HS-5 (cell line): ENCODE results near the gene BGLAP.

Experiments used
- DNase-seq: peaks from one replicate; pipeline ENCODE4 v3.0.0-alpha.2; 2012; ENCODE audit warnings: low read depth

Gene BGLAP

DNA sequence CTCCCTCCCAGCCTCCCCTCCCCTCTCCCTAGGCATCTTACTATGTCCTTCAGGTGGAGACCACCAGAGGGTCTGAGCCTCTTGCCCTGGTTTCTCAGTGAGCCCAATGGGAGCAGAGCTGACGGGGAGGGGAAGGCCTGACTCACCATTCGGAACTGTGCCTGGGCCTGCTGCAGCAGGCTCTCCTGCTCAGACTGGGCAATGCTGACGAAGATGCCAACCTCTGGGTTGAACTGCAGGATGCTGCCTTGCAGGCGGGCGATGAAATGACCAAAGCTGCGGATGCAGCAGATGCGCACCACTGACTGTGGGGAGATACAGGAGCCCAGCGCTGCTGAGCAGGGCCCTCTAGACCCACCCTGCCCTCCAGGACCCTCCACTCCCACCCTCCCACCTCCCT, 16.9 kb downstream of the BGLAP start:
- no peak for DNase-seq

DNA sequence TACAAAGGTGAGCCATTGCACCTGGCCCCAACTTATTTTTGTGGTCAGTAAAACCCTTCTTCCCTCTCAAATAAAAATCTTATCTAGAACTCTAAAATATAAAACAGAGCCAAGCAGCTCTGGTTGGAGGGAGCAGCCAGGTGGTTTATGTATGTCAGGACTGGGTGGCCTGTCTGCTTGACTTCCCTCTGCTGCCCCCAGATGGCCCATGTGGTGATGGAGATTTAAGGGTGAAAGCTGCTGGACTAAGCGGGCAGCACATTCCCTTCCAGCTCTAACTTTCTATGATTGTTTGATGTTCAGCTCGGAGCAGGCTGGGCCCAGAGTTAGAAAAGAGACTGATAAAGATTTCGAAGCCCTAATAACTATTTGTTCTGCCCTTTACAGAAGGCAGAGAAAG, 17.8 kb downstream of the BGLAP start:
- no peak for DNase-seq

DNA sequence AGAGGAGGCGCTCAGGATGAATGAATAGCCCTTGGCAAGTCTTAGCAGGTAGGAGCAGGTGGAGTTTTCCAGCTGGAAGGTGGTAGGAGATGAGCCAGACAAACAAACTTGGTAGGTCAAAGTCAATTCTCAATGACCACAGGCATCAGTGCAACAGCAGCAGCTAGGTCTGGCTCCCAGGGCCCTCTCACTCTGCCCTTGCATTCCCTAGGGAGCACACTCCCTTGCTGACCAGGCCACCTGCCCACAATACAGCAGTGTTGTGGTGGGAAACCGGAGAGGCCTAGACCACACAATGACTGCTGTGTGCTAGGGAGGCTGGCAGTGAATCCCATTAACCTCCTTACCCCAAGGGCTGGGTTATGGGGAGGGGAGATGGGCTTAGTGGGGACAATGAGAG, 18.9 kb downstream of the BGLAP start:
- DNase-seq: no peak

DNA sequence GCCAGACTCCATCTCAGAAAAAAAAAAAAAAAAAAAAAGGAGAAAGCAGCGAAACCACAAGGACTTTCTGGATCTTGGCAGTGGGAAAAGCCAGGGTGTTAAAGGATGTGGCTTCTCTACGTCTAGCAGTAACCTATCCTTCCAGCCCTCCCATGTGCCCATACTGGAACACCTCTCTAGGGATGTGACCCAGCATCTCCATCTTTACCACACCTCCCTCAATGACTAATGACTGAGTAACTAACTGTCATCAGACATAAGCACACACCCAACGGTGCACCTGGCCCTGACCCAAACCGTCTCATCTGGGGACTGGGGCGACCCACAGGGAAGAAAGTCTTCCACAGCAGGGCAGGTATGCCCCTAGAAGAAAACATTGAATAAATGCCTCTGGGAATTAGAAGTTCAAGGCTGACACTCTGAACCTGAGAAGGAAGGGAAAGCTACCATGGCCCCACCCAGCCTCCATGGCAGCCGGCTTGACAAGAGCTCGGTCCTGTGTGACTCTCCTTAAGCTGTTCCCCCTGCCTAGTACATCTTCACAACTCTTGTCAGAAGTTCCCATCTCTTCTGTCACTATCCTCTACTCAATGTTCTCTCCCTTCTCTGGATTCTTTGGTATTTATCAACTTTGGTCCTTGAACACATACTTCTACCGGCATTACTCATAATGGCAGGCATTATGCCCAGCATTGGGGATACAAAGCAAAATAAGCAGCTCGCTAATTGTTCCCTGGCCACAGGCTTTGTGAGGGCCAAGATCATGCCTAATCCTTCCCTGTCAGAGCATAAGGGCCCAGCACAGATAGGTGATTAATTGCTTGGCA, 20.7 kb downstream of the BGLAP start:
- DNase-seq: peak; percentile 83

DNA sequence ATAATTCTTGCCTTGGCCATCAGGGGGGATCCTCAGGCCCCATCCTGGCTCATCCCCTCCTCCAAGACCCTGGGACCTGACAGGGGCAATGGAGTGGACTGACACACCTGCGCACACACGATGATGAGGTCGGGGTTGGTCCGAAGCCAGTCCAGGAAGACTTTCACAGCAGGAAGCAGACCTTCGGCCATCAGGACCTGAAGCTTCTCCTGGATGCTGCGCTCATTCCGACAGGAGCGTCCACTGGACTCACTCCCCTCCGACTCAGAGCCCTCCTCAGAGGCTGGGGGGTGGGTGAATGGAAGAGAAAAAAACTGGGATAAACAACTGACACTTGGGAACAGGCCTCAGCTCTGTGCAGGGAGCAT, 21.3 kb downstream of the BGLAP start:
- no peak for DNase-seq

DNA sequence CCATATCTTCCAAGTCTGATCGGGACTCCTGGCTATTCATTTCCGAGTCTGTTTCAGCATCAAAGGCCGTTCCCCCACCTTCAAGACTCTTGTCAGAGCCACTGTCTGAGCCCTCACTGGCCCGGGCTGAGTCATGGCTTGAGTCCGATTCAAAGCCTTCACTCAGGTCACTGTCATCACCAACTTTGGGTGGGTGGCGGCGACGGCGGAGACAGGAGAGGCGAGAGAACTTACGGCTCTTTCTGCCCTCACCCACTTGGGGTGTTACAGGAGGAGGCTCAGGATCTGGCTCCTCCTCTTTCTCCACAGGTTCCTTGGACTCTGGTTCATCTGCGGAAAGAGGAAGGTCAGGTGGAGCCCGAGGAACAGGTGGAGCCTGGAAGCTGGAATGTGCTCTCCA, 24.1 kb downstream of the BGLAP start:
- DNase-seq: no peak

DNA sequence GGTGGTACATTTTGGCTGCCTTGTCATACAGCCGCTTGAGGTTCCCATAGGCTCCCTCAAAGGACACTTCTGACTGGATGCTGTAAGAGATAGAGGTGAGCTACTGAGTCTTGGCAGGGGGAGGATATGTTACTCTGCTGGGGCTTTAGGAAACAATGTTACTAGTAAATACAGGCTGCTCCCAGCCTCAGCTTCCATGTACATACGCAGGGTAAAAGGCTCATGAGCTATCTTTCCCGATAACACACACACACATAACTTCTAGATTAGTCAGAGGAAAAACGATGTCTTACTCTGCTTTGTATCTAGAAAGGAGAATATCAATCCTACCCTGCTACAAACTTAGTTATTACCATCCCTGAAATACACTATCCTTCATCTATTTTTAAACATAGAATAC, 26.4 kb downstream of the BGLAP start:
- no peak for DNase-seq

DNA sequence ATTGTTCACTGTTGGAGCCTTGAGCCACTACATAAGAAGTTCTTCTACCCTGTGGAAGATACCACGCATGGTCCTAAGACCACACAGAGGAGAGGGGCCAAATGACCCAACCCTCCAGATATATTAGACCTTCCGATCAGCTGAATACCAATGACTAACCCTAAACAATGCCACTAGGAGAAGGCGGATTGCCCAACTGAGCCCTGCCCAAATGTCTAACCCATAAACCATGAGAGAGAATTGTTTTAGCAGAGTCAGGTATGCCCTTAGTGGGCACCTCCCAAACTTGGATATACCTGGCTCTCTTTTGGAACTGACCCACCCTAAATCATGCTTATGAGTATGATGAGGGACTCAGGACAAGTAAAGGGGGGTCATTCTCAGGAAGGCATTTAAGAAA, 28.3 kb downstream of the BGLAP start:
- no peak for DNase-seq

DNA sequence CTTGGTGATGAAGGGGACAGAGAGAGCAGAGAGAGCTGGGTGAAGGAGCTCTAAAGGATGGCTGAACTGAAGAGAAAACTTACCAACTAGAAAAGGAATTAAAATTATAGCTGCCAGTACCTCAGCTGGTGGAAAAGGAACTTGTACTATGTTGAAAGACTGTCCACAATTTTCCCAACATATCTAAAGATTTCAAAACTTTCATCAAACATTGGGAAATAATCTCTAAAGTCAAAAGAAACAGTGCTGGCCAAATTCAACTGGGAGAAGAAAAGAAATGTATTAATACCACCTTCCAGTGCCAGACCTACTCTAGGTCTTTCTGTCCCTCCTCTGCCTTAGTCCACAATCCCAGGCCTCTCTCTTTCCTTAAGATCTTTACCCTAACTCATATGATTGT, 34.5 kb downstream of the BGLAP start:
- no peak for DNase-seq

DNA sequence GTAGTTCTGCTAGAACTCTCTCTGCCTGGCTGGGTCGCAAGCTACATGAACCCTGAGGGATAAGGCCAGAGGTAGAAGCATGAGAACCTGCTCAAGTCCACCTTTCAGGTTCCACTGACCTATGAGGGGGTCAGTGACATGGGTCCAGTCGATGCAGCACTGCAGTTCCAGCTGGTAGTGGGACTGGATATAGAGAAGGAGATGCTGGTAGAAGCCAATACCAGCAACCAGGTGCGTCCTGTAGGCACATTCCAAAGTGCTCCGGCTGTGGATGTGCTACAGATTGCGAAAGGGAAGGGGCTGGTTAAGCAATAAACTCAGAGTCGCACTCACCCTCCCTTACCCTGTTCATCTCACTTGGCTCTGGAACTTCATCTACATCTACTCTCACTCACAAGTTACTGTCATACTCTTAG, 35.0 kb downstream of the BGLAP start:
- DNase-seq: no peak

DNA sequence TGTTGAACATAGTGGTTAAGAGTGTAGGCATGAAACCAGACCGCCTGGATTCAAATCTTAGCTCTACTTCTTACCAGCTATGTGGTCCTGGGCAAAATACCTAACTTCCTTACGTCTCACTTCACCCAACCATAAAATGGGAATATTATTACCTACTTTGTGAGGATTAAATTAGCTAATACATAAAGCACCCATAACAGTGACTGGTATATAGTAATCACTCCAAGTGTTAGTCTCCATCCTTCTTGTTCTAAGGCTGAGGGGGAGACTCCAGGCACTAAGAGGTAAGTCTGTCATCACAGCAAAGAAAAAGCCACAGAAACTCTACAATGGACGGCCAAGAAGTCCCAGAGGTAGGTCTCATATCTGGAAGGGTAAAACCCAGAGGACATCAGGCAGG, 37.9 kb downstream of the BGLAP start:
- DNase-seq: no peak

DNA sequence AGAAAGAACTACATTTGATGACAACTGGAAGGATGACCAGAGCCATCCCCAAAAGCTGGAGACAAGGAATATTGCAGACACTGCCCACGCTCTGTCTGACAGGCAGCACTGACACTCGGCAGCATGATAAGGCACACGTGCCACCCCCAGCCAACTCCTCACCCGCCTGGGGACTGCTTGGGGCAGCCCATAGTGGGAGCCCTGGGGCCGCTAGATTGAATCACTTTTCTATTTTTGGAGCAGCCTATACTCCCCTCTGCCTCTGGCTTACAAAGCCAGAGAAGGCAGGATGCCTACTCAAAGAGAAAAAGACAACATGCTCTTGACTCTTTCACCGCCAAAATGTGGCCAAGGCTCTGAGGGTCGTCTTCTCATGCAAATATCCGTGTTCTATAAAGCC, 39.3 kb downstream of the BGLAP start:
- DNase-seq: no peak

DNA sequence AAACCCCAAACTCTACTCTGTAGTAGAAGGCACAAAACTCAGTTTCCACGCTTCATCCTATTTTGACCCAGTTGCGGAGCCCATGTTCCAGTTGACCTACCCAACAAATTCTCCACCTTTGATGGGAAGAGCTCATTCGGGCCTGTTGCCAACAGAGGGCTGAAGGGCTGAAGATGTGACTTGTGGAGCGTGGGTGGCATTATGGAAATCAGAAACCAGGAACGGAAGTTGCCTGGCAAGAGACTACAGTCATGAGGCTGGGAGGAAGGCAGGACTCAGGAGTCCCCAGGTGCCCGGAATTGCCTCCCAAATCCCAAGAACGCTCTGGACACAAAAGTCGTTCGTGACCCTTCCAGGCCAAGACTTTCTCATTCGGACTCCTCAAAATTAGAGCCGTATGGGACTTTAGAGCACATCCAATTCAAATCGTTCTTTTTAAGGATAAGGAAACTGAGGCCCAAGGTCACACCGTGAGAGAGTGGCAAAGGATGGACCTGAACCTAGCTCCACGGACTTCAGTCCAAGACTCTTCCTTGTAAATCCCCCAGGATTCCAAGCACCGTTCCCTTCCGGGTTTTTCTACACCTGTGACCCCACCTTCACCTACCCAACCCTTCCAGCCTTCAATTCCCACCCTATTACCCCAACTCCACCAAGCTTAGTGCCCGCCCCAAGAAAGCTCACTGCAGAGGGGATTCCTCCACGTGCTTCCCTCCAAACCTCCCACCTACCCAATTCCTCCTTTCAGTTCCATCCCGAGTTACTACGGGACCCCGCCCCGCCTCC, 39.9 kb downstream of the BGLAP start:
- no peak for DNase-seq

DNA sequence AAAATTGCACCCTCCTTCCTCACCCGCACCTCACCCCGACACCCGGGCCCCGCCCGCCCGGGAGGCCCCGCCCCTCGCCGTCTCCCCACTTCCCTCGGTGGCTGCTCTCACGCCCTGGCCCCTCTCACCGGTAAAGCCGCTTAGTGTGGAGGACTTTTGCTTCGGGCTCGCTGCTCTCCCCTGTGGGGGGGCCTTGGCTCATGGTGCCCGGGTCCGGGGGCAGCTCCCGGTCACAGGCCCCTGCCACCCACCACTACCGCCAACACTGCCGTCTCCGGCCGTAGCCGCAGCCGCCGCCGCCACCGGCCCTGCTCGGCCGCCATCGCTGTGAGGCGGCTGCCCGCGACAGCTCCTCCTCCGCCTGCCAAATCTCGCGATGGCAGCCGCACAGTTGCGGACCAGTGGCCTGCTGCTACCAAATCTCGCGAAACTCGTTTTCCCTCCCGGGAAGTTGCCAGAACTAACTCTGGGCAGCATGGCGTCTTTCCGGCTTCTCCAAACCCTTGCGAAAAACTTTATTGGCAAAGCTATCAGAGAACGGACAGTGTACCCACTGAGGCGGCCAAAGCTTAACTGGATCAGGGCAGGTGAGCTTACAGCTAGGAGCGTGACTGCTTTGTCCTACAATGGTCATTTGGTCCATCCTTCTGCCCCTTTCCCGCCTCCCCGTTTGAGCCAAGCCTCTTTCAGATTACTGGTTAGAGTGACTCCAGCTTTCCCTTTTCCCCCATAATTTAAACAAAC, 40.7 kb downstream of the BGLAP start, which contains the start of gene SMG5:
Gene SMG5, minus strand, starts transcription at position 347 of the 744 bp plus-strand sequence. Its CDS starts 145 bp downstream, at position 202.
- peak; percentile 96 for DNase-seq

DNA sequence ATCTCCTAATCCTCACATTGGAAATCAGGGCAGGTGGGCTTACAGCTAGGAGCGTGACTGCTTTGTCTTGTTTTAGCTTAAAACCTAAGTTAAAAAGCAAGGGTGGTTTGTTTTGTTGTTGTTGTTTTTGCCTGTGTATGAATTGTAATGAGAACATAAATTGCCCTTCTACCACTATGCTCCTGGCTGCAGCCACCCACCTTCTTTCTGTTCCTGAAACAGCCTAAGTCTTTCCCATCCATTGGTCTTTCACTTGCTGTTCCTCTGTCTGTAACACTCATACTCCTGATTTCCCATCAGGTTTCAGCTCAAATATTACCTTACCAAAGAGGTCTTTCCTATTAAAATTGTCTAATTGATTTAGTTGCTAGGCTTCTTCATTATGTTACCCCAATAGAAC, 41.5 kb downstream of the BGLAP start:
- DNase-seq: no peak

DNA sequence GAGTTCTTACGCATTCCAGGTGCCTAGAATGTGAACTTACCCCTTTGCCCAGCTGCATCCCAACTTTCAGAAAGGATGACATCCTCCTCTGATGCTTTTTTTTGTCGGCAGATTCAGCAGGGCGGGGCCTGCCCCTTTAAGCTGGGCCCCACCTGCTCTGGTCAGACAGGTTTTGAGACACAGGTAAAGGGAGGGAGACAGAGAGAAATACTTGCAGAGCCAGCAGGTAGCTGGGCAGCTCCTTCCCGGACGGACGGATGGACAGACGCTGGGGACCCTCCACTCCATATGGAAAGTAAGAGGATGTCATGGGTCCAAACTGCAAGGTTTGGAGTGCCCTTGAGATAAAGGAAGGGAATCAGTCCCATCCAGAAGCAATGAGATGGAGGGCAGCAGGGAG, 42.1 kb downstream of the BGLAP start, which contains the start of gene TMEM79:
Gene TMEM79, plus strand, starts transcription at position 214 of the 400 bp plus-strand sequence. CDS start 902 bp downstream, outside the sequence.
- DNase-seq: no peak

DNA sequence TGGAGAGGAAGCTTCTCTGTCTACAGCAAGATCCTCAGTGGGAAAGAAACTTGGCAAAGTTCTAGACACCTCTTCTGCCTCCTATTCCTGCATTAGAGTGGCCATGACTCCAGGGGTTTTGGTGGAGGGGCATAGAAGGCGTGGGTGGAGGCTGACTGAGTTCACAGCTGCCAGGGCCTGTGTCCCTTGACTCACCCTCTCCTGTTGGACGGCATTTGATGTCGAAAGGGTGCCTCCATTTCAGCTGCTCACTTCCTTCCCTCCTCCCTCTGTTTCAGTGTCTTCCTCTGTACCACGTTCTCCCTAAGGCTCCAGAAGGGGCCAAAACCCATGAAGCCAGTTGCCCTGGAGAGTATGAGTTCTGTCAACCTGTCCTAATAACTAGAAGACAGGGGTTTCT, 42.8 kb downstream of the BGLAP start:
- no peak for DNase-seq

DNA sequence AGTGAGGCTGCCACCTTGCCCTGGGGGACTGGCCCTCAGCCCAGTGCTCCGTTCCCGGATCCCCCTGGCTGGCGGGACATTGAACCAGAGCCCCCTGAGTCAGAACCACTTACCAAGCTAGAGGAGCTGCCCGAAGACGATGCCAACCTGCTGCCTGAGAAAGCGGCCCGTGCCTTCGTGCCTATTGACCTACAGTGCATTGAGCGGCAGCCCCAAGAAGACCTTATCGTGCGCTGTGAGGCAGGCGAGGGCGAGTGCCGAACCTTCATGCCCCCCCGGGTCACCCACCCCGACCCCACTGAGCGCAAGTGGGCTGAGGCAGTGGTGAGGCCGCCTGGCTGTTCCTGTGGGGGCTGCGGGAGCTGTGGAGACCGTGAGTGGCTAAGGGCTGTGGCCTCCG, 43.5 kb downstream of the BGLAP start:
- DNase-seq: no peak

DNA sequence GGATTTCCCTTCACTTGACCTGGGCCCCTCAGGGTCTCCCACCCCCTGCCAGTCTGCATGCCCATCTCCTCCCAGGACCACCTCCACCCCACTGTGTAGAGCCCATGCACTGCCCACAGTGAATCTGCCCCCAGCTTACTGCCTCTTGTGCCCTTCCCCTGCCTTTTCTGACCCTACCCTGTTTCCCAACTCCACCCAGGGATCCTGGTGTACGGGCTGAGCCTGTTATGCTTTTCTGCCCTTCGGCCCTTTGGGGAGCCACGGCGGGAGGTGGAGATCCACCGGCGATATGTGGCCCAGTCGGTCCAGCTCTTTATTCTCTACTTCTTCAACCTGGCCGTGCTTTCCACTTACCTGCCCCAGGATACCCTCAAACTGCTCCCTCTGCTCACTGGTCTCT, 44.1 kb downstream of the BGLAP start:
- no peak for DNase-seq

DNA sequence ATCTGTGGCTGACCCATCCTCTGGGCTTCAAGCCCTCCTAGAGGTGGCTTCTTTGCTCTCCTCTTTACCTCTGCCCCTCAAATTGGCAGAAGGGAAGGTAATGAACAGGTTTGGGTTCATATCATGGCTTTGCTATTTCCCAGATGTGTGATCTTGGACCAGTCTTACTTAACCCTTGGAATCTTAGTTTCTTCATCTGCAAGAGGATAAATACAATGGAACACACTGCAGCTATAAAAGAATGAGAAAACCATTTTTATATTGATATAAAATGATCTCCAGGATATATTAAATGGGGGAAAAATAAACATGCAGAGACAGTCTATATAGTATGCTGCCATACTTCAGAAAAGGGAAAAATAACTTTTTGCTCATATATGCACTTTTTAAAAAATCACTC, 47.9 kb downstream of the BGLAP start:
- no peak for DNase-seq

DNA sequence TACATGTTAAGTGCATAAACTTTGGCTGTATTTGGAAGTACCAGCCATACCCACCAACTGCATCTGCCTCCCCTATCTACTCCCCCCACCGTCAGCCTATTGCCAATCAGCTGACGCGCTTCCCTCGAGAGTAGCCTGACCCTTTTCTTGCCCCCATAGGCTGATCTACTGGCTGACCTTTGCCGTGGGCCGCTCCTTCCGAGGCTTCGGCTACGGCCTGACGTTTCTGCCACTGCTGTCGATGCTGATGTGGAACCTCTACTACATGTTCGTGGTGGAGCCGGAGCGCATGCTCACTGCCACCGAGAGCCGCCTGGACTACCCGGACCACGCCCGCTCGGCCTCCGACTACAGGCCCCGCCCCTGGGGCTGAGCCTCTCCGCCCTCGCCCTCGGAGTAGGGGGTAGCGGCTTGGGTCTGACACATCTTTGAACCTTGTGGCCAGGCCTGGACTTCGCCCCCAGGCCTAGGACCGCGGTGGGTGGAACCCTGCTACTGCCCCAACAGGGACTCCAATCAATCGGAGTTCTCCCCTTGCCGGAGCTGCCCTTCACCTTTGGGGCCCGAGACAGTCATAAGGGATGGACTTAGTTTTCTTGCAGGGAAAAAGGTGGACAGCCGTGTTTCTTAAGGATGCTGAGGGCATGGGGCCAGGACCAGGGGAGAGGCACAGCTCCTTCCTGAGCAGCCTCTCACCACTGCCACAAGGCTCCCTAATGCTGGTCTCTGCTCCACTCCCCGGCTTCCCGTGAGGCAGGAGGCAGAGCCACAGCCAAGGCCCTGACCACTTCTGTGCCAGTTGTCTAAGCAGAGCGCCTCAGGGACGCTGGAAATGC, 49.5 kb downstream of the BGLAP start:
- DNase-seq: no peak
